Right lung (tissue), 5 donors: ENCODE measurements around the gene EML4. TPM values are rescaled to one million over a fixed set of nuclear protein-coding genes. Genes with fewer than 3 reads are reported as not detected.

Source experiments
- DNase-seq, 2 donors: peaks; one replicate each; pipeline ENCODE4 v3.0.0-alpha.2; 2013
- polyA plus RNA-seq, 5 donors: library from polyadenylated mRNA; unstranded; fragments of 120-200 nt; gene quantifications; one replicate each; pipeline versions ENCODE4 v1.2.1 to v1.2.3, GENCODE V29; 2013; ENCODE audit warnings: inconsistent platforms in 1 of 5, low replicate concordance in 1 of 5; ENCODE audit not compliant: insufficient read length in 5 of 5, insufficient read depth in 1 of 5

The EML4 gene
- polyA plus RNA-seq, 5 donors = 57.9 to 109 (median 100) TPM

DNA sequence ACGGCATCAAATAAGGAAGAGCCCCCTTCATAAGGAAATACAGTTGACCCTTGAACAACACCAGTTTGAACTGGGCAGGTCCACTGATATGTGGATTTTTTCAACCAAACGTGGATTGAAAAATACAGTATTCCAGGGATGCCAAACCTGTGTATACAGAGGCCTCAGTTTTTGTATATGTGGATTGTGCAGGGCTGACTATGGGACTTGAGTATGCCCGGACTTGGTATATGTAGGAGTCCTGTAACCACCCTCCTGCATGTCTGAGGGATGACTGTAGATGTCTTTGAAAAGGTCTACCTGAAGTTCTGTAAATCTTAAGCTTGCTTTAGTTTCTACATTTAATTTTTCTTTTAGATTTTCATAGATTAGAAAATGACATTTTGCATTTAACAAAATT is 50.0 kb downstream of the EML4 start:
- no peak for DNase-seq

- DNase-seq = no peak
These were observed 51.4 kb downstream of the EML4 start for GRCh38 chr2:42220566-42220965.

- no peak for DNase-seq
These were observed 54.1 kb downstream of the EML4 start for GRCh38 chr2:42223067-42223854.

DNA sequence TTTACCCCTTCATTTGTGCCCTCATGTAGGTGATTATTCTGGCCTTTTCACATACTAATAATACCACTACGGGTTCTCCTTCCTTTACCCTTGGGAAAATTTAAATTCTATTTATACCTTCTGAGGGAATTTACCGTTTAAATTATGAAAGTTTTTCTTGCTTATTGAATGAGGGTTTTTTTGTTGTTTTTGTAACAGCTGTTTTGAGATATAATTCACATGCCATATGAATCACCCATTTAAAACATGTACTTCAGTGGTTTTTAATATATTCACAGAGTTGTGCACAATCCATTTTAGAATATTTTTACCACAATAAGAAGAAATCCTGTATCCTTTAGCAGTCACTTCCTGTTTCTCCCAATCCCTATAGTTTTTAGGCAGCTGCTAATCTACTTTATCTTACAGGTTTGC is 54.7 kb downstream of the EML4 start:
- DNase-seq = no peak

GRCh38 chr2:42224422-42225067 is 55.4 kb downstream of the EML4 start:
- no peak for DNase-seq

GRCh38 chr2:42225573-42225972 is 56.4 kb downstream of the EML4 start:
- no peak for DNase-seq

DNA sequence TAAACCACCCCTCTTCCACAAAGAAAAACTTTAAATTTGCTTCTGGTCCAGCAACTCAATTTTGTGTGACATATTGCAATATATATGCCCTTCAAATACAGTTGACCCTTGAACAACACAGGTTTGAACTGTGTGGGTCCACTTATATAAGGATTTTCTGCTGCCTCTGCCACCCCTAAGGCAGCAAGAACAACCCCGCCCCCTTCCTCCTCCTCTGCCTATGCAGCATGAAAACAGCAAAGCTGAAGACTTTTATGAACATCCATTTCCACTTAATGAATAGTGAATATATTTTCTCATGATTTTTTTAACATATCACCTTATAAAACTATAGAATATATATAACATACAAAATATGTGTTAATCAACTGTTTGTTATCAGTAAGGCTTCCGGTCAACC is 58.3 kb downstream of the EML4 start:
- DNase-seq = no peak

GRCh38 chr2:42228101-42228500 is 58.9 kb downstream of the EML4 start:
- DNase-seq = no peak

- DNase-seq = no peak
These were observed 60.8 kb downstream of the EML4 start for GRCh38 chr2:42229949-42230348.

- DNase-seq = no peak
These were observed 61.7 kb downstream of the EML4 start for GRCh38 chr2:42230891-42231290.

DNA sequence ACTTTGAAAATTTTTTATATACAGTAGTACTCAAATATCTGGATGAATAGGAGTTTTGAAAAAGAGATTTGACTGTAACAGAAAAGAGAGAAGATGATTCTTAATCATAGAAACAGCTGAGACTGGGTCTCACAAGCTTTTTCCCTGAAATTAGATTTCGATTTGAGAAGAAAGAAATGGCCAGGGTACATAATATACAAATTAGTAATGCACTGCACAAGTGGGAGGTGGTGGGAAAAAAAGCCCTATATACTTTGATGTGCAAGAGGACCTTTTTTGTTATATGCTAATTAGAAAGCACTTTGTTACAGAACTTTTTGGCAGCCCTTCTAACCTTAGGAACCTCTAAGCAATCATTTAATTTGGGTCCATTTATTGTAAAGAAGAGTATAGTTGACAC is 62.9 kb downstream of the EML4 start:
- no peak for DNase-seq

DNA sequence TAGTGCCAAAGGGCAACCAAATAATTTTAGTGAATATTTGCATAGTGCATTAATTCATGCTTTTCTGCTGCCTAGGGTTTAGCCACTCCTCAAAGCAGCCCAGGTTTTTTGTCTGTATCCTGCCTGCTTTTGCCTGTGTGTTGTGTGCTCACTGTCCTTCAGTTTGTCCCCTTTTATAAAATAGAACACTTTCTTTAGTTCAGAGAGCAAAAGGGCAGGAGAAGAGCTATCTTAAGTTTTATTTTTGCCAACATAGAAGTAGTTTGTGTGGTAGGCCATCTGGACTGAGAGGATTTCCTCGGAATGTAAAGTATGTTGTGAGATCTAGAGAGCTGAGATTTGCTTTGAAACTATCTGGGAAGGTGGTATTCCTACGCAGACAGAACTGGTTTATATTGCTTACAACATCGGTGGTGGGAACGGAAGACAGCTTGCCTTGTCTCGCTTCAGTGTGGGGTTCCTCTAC is 64.9 kb downstream of the EML4 start:
- DNase-seq = peak; percentile 25 to 28

- no peak for DNase-seq
These were observed 67.8 kb downstream of the EML4 start for GRCh38 chr2:42236911-42237310.

- DNase-seq = no peak
These were observed 69.6 kb downstream of the EML4 start for GRCh38 chr2:42238644-42239288.

- DNase-seq = no peak
These were observed 70.1 kb downstream of the EML4 start for GRCh38 chr2:42239289-42239661.

- DNase-seq = no peak
These were observed 70.7 kb downstream of the EML4 start for GRCh38 chr2:42239811-42240210.

GRCh38 chr2:42241517-42241916 is 72.4 kb downstream of the EML4 start:
- no peak for DNase-seq

DNA sequence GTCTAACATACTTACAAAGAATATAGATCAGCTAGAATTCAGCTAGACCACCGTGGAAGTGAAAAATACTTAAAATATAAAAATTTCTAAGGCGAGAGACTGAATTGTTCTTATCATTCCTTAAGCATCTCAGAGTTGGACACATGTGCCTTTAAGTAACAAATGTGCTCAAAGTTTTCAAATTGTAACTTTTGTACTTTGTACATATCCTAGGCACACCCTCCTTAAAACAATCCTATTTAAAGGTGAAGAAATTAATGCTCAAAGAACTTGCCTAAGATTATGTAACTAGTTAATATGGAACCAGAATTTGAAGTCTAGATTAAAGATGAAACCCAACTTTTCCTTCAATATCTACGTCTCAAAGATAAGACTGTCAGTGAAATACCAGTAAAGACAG is 74.1 kb downstream of the EML4 start:
- DNase-seq = no peak

DNA sequence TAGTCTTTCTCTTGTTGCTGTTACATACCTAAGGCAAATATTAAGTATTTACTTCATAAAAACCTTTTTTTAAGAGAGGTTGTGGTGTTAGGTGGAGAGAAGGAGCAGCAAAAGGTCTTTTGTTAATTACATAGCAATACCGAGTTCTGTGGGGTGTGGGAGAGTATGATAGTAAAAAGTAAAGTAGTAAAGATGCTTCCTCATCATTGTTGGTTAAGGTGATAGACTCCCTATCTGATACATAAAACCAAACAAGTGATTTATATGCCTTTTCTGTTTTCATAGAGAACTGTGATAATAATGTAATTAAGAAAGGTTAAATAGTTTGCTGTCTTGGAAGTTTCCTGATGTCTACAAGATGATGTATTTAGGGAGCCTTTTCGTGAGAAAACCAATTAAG is 75.4 kb downstream of the EML4 start:
- no peak for DNase-seq

GRCh38 chr2:42245396-42245795 is 76.2 kb downstream of the EML4 start:
- DNase-seq = no peak

DNA sequence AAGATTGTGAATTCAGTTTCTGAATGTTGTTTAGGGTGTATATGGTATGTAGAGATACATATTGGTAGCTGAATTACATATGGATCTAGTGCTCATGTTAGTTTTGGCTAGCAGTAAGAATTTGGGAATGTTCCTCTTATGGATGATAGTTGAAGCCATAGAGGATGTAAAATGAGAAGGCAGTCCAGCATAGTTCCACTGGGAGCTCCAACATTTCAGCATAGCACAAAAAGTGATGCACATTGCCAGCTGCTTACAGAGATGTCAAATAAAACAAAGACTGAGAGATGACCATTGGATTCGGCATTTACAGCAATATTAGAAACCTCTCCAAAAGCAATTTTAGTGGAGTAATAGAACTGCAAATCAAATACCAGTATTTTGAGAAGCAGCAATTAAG is 77.4 kb downstream of the EML4 start:
- no peak for DNase-seq

GRCh38 chr2:42248846-42249245 is 79.7 kb downstream of the EML4 start:
- DNase-seq = no peak

GRCh38 chr2:42249284-42249683 is 80.1 kb downstream of the EML4 start:
- DNase-seq = no peak
